HL-60/S4 treated with phorbol 12-myristate 13-acetate at 8.2 ng/mL for 4 days and 3 days (cell line): ENCODE data around the gene PBX3.

ENCODE experiments used
- in situ Hi-C: fragments of 300-500 bp; cut with MboI; formaldehyde crosslinking; loops from 2 replicates; pipeline ENCODE4 v1.15.0; 2022; ENCODE audit warnings: low sequenced_read_pairs

PBX3 gene

DNA sequence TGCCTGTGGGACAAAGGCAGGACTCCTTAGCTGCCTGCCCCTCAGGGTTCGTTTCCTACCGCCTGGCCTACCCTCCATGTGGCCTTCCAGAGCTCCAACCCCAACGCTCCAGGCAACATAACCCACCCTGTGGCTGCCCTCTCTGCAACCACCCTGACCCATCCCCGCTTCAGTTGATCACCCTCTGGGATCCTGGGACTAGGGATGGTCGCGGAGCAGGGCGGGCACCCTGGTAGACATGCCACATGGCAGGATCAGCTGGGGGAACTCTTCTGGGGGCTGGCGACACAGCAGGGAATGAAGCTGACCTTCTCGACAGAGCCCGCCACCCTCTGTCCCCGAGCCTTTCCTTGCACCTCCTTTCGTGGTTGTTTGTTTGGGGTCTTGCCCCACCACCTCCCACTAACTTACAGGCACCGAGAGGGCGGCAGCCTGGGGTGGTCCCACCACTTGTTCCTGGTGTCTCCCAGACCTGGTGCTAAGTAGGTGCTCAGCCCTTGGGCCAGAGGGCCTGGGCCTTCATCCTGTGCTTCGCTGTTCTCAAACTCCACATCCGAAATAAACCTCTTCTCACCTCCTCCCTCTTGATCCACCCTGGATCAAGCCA lies 243.1 kb downstream of the PBX3 start:
- in situ Hi-C loops = no loop called here

DNA sequence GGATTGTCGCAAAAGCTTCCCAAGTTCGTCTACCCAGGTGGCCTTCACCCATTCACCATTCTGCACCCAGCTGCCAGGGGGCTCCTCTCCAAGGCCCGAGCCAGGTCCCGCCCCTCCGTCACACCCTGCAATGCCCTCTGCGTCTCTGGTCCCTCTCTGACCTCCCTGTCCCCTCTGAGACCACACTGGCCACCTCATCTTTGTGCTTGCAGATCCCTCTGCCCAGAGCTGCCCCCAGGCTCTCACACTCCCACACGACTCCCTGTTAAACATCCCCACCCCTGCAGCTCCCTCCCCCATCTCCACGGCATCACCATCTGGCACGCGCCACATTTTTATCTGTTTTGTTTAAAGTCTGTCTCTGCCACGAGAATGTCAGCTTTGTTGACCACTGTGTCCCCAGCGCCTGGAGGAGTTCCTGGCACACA lies 243.6 kb downstream of the PBX3 start:
- in situ Hi-C loops = no loop called here

DNA sequence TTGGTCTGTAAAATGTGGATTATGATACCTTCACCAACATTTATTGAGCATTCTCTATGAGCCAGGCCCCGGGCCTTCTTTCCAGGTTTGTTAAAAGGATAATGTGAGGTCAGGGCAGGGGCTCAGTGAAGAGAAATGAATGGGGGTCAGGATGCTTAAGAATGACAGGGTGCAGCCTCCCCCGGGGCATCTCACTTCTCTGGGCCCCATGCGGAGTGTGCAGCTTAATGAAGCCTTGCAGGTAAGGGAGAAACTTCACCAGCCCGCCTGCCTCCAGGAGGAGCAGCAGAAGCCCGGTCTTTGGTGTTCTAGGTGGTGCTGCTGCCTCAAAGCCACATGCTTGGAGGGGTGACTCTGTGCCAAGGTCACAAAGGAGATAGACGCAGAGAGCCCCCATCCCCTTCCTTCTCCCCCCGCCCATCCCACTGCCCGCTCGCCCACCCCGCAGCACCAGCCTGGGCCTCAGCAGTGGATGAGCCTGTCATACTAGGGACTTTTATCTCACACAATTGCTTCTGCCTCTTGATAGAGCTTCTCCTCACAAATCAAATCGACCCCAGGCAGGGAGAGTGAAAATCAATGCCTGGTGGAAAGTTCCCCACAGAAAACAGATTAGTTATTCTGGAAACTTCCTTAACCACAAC lies 244.8 kb downstream of the PBX3 start:
- in situ Hi-C loops = no loop called here

DNA sequence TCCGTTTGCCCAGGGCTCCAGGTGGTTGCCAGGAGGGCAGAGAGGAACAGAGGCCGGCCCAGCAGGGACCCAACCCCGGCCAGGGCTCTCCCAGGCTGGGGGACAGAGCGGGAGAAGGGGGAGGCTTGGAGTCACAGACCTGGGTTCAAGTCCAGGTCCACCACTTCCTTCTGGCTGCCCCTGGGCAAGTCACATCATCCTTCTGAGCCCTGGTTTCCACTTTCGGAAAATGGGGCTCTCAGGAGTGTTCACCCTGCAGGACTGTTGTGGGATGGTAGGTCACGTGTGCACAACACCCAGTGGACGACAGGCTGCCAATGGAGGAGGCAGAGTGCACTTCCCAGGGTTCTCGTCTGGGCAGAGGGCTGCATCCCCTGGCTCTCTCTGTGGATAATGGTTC lies 245.4 kb downstream of the PBX3 start:
- in situ Hi-C loops = no loop called here

DNA sequence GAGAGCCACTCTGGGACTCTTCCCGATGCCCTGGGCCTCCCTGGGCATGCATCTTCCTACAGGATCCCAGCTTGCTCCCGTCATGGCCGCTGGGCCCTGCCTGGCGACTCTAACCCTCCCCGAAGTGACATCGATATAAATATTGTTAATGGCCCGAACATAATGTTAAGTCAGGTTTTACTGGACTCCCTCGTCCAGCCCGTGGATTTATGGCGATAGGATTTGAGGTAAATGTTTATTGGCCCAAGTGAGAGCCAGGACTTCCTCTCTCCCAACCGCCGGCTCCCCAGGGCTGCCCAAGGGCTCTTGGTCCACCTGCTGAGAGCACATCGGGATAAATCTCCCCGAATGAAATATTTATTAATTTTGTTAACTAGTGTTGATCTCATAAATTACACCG lies 246.3 kb downstream of the PBX3 start:
- in situ Hi-C loops = no loop called here

DNA sequence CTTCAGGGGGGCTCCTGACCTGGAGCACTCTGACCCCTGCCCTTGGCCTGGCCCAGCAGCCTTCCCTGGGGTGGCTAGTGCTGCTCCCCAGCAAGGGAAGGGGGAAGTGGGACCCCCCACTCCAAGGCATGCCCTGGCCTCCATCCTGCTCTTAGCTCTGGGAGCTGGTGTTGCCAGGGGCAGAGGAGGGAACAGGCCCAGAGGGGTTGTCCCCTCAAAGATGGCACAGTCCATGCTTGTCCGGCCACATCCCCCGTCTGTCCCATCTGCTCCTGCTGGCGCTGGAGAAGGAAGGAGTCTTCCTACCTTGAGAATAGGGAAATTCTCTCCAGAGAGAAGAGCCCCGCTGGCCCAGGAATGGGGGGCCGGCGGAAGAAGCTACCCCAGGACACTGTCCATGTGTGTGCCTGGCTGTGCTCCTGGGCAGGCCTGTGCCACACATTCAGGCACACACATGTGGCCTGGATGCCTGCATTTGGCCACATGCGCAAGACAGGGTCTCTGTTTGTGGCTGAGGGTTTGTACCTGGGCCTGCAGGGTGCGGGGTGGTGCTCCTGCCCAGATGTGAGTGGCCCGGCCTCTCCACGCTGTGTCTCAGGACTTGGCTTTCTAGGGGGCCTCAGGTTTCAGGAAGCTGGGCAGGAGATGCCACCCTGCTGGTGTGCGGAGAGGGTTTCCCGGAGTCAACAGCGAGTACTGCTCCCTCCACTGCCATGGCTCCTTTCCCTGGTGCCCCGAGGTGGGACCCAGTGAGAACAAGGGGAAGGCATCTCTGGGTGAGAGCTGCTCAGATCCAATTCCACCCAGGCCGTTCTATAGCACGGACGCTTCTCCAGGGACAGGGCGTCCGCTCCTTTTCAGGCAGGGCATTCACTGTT lies 247.1 kb downstream of the PBX3 start:
- in situ Hi-C loops = no loop called here

DNA sequence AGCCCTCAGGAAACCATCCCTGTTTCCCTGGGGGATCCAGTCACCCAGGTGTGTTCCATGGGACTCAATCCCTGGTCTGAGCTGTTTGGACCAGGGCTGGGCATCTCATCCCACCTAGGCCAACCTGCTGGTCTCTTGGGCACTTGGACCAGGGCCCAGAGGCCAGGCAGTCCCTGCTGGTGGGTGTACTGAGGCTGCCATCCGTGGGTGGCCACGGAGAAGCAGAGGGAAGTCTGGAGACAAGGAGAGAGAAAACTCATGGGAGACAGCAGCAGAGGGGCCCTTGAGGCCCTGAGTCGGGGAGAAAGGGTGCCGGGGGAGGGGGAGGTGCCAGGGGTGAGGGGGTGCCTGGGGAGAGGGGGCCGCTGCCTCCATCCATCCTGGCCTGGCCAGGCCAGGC lies 247.8 kb downstream of the PBX3 start:
- in situ Hi-C loops = no loop called here

DNA sequence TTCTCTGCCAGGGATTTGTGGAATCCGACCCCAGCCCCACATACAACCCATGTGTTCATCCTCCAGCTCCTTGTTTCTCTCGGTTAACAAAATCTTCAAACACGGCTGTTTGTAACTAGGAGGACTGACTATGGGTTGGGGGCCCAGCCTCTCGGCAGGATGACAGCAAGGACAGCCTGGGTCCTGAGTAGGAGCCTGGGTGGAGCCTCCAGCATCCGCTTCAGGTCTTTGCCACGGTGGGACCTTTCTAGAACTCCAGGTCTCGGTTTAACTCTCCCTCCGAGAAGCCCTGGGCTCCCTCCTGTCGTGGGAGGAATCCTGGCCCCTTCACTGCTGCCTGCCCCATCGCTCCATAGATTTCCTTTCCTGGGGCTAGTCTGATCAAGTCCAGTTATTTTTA lies 248.5 kb downstream of the PBX3 start:
- in situ Hi-C loops = no loop called here

GRCh38 chr9:125996791-125997190 lies 249.6 kb downstream of the PBX3 start:
- in situ Hi-C loops = no loop called here

GRCh38 chr9:125997196-125997823 lies 250.1 kb downstream of the PBX3 start:
- in situ Hi-C loops = no loop called here

DNA sequence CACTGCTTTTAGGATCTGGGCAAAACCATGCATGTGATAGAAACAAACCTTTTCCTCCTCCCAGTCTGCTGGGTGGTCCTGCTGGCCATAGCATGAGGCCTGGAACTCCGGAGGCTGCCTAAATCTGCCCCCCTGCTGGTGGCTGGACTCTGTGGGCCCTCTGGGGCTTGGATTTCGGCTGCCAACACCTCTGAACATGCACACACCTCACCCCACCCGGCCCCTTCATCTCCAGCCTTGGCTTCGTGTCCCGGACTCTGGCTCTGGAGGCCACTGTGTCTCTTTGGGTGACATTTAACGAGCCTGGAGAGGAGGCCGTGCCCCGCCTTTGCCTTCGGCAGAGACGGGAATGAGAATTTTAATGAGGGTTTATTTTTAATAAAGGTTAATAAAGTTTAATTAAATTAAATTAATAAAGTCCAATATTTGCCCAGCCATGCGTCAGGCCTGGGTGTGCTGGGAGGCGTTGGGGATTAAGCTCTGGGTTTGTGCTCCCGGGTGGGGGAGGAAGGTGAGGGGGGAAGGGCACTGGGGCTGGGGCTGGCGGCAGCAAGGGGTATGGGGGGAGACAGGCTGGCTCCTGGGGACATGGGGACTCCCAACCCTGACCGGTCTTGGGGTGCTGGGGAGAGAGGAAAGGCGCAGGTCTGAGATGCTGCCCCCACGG lies 251.8 kb downstream of the PBX3 start:
- in situ Hi-C loops = no loop called here

DNA sequence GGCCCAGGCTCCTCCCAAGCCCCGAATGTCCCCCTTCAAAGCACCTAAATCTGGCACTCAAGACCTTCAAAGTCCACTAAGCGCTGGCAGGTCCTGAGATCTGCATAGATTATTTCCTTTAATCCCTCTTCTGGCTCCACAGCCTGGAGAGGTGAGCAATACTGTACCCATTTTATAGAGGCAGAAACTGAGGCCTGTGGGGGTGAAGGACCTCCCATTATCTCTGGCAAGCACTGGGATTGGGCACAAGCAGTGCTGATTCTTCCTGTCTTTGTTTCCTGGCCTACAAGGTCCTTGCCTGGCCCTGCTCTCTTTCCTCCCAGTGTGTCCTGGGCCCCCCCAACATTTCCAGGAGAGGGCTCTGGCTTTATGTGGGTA lies 252.3 kb downstream of the PBX3 start:
- in situ Hi-C loops = no loop called here

DNA sequence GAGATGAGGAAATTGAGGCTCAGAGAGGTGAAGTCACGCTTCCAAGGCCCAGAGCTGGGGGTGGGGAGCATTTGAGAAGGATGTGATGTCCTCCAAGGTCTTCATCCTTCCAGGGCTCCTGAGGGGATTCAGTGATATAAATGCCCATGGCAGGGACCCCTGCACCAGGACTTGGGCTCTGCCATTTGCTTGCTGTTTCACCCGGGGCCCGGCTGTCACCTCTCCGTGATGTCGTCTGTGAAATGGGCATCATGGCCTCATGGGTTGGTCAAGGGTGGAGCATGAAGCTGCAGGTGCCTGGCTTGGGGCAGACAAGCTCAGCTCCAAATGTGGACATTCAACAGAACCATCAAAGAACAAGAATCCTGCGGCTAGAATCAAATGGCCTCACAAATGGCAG lies 253.1 kb downstream of the PBX3 start:
- in situ Hi-C loops = no loop called here

GRCh38 chr9:126000731-126001580 lies 253.8 kb downstream of the PBX3 start:
- in situ Hi-C loops = no loop called here

DNA sequence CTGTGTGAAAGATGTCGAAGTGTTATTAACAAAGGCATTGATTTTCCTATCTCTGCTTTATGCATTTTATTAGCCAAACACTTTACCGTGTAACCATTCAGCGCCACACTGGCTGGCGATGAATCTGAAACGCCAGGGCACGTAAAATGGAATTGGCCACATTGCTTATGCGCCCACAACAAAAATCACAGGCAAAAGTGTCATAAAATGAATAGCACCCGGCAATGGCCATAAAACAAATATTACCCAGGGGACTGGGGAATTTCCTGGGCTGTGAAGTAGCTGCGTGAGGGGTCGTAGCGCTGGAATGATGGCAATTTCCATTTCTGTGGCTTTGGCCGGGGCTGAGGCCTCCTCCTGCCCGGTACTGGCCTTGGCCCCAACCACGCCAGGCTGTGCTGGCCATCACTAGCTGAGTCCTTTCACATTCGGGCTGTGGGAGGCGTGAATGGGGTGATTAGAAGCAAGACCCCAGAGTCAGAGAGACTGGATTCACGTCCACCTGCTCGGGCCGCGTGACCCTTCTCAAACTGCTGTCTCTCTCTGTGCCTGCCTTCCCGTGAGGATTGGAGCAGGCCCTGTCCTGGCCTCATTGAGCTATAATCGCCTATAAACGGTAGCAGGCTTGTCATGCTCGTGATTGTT lies 254.5 kb downstream of the PBX3 start:
- in situ Hi-C loops = no loop called here

DNA sequence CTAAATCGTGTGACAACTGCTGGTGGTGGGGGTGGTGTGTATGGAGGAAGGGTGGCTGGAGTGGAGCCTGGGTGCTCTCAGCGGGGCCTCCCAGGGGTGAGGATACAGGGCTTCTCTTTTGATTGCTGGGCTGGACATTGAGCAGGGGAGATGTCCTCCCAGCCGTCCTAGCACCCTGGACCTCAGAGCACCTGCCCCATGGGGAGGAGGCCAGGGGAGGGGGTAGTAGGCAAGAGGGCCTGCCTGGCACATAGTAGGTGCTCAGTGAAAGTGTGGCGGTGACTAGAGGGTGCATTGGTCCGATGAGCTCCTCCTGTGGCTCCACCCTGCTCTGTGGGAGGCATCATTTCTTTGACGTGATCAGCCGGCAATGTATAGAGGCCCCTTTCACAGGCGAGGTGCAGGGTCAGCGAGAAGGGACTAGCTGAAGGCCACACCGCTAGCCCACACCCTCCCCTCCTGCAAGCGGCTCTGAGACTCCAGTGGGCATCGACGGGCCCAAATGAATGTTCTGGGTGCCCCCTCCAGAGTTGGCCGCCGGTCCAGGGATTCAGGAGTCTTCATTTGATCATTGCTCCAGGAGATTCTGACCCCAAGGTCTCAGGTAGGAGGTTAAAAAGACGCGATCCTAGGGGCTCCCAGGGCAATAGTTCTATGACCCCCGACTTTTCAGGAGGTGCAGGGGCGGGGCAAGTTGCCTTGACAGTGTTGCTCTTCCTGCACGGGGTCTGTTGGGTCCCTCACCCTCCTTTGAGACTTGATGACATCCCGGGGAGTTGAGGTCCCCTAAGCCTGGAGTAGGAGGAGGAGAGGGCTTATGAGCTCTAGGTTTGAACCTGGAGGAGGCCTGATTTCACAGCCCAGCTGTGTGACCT lies 255.5 kb downstream of the PBX3 start:
- in situ Hi-C loops = no loop called here

DNA sequence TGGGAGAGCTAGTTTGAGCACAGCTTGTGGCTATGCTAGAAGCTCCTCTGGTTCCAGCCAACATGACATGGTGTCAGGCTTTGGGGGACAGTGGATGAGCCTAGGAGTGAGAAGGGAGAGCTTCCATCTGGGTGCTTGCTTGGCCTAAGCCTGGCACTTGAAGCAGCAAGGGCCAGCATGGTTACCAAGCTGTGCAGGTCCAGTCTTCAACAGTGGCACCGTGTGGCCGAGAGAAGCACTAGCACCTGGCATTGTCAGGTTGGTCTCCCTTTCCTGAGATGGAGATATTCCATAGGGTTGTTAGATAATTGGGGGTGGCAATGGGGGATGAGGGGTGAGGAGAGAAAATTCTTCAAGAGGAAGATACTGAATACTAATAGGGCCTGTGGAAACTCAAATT lies 261.9 kb downstream of the PBX3 start:
- in situ Hi-C loops = no loop called here

GRCh38 chr9:126014726-126015125 lies 267.6 kb downstream of the PBX3 start:
- in situ Hi-C loops = no loop called here

DNA sequence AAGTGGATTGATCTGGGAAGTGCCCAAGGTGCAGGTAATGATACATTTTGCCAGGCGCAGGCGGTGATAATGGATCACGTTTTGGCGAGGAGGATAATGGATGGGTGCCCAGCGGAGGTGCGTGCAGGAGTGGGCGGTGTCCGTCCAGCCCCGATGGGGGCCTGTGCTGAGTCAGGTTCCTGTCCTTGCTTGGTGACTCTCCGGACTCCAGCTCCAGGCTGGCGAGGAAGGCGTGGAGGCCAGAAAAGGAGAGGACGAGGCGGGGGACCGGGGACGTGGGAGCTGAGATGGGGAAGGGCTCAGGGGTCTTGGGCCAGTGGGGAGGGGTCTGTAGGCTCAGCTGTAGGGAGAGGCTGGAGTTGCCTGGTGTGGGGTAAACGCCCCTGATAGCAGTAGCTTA lies 268.3 kb downstream of the PBX3 start:
- in situ Hi-C loops = no loop called here
